ENCODE data around the gene ABHD16A. TPM values are rescaled to one million over a fixed set of nuclear protein-coding genes. Genes with fewer than 3 reads are reported as not detected.

ABHD16A gene
- total and polyA plus RNA-seq, 2 of the 13 experiments (the other 11 are each of a cell fraction or from before 2014, with no cell fraction given), result 43.5 to 45.4 TPM

- peak; percentile 78; the same call in 1 of the 2 replicates for TF ChIP-seq MZF1 (CRISPR knock-in tag; IDR thresholded peaks at IDR 0.05; ENCODE audit: borderline replicate concordance)
- no peak for TF ChIP-seq XRCC5 (optimal IDR thresholded peaks at IDR 0.05; ENCODE audit: low read length)
- TF ChIP-seq ZNF746 (CRISPR knock-in tag; IDR thresholded peaks at IDR 0.05), result peak; percentile 87; the same call in 1 of the 2 replicates
- TF ChIP-seq CCDC6 (CRISPR knock-in tag; IDR thresholded peaks at IDR 0.05), result no peak
- TF ChIP-seq ZBTB20 (CRISPR knock-in tag; IDR thresholded peaks at IDR 0.05; ENCODE audit: borderline replicate concordance, low read depth), result peak; percentile 51; the same call in 1 of the 2 replicates
- no peak for TF ChIP-seq SAFB2 (CRISPR knock-in tag; IDR thresholded peaks at IDR 0.05; ENCODE audit: borderline replicate concordance, low read depth)
- TF ChIP-seq, protein P1, sequence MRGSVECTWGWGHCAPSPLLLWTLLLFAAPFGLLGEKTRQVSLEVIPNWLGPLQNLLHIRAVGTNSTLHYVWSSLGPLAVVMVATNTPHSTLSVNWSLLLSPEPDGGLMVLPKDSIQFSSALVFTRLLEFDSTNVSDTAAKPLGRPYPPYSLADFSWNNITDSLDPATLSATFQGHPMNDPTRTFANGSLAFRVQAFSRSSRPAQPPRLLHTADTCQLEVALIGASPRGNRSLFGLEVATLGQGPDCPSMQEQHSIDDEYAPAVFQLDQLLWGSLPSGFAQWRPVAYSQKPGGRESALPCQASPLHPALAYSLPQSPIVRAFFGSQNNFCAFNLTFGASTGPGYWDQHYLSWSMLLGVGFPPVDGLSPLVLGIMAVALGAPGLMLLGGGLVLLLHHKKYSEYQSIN (CRISPR knock-in tag; IDR thresholded peaks at IDR 0.05; ENCODE audit: borderline replicate concordance), result no peak
- no peak; the same call in 1 of the 2 replicates for TF ChIP-seq ZNF766 (CRISPR knock-in tag; IDR thresholded peaks at IDR 0.05; ENCODE audit: borderline replicate concordance)
- TF ChIP-seq HHEX (CRISPR knock-in tag; IDR thresholded peaks at IDR 0.05), result no peak
- TF ChIP-seq RAD21 (CRISPR knock-in tag; IDR thresholded peaks at IDR 0.05), result 0 out of 2 replicates have a peak, but pooled peaks have one; percentile 41
- TF ChIP-seq KDM4B (CRISPR knock-in tag; IDR thresholded peaks at IDR 0.05), result peak; percentile 82
- no peak for TF ChIP-seq SNRNP70 (IDR thresholded peaks at IDR 0.05; ENCODE audit: low read depth, low read length)
- no peak for TF ChIP-seq PRPF4 (IDR thresholded peaks at IDR 0.05; ENCODE audit: low read depth, low read length, poor library complexity, severe bottlenecking)
- no peak for TF ChIP-seq ZNF83 (CRISPR knock-in tag; IDR thresholded peaks at IDR 0.05; ENCODE audit: borderline replicate concordance)
- TF ChIP-seq HNRNPLL (IDR thresholded peaks at IDR 0.05; ENCODE audit: low read depth, low read length, poor library complexity, severe bottlenecking), result peak; percentile 57
- peak; percentile 62; the same call in 1 of the 2 replicates for TF ChIP-seq PHF20 (CRISPR knock-in tag; IDR thresholded peaks at IDR 0.05)
- peak; percentile 93 for TF ChIP-seq ZGPAT (CRISPR knock-in tag; IDR thresholded peaks at IDR 0.05)
- TF ChIP-seq HOXA9 (CRISPR knock-in tag; IDR thresholded peaks at IDR 0.05; ENCODE audit: borderline replicate concordance), result 0 out of 2 replicates have a peak, but pooled peaks have one; percentile 72
- TF ChIP-seq SP1 (IDR thresholded peaks at IDR 0.05), result no peak
- TF ChIP-seq SP1 (CRISPR knock-in tag; IDR thresholded peaks at IDR 0.05), result peak; percentile 68
- TF ChIP-seq SRSF1 (optimal IDR thresholded peaks at IDR 0.05; ENCODE audit: low read depth, low read length), result peak; percentile 93
- no peak for TF ChIP-seq FOXP1 (IDR thresholded peaks at IDR 0.05)
- peak; percentile 31; the same call in 1 of the 2 replicates for TF ChIP-seq FOXP1 (CRISPR knock-in tag; IDR thresholded peaks at IDR 0.05)
- peak; percentile 84; the same call in 1 of the 2 replicates for TF ChIP-seq ZNF235 (CRISPR knock-in tag; IDR thresholded peaks at IDR 0.05; ENCODE audit: borderline replicate concordance)
- no peak for TF ChIP-seq MATR3 (CRISPR knock-in tag; IDR thresholded peaks at IDR 0.05)
- peak; percentile 68 for TF ChIP-seq TAF15 (IDR thresholded peaks at IDR 0.05; ENCODE audit: low read depth, low read length, poor library complexity, severe bottlenecking)
- no peak for TF ChIP-seq ARNT (IDR thresholded peaks at IDR 0.05)
- no peak for TF ChIP-seq HIC2 (CRISPR knock-in tag; IDR thresholded peaks at IDR 0.05; ENCODE audit: low read depth)
Observed at GRCh38 chr6:31736021-31736767, 33.1 kb upstream of the ABHD16A start, which contains the start of gene CLIC1 (continued).
